C4-2B (cell line): ENCODE results near the gene DTNA.

Source experiments
- CTCF ChIP-seq: fragments of 450-650 bp; conservative IDR thresholded peaks from 2 replicates; pipeline ENCODE4 v1.5.1; 2017; ENCODE audit warnings: mild to moderate bottlenecking
- ZFX ChIP-seq: fragments of 450-650 bp; IDR thresholded peaks from 2 replicates; pipeline ENCODE4 v1.6.1; 2017

- TF ChIP-seq CTCF (no peak), ZFX (no peak)
Observed at GRCh38 chr18:34676816-34677574, 33.1 kb upstream of the DTNA start.
